OCI-M2 (cell line): ENCODE results near the gene LARP4B.

Experiments used
- DNase-seq: peaks from one replicate; lab custom pipeline; 2025; ENCODE audit not compliant: unreplicated experiment; lab: John Stamatoyannopoulos, UW

The LARP4B gene

GRCh38 chr10:870564-871166 lies 60.8 kb downstream of the LARP4B start:
- no peak for DNase-seq

- DNase-seq: no peak
These were observed 62.3 kb downstream of the LARP4B start for GRCh38 chr10:869171-869570.

GRCh38 chr10:867807-868206 lies 63.7 kb downstream of the LARP4B start:
- DNase-seq: no peak

GRCh38 chr10:866577-866941 lies 64.9 kb downstream of the LARP4B start:
- DNase-seq: no peak

- no peak for DNase-seq
These were observed 65.5 kb downstream of the LARP4B start for GRCh38 chr10:865924-866576.

- no peak for DNase-seq
These were observed 66.2 kb downstream of the LARP4B start for GRCh38 chr10:865257-865656.

GRCh38 chr10:860519-860918 lies 71.0 kb downstream of the LARP4B start:
- no peak for DNase-seq

GRCh38 chr10:856416-857157 lies 74.9 kb downstream of the LARP4B start:
- no peak for DNase-seq

GRCh38 chr10:855671-856070 lies 75.8 kb downstream of the LARP4B start:
- no peak for DNase-seq

- DNase-seq: no peak
These were observed 76.4 kb downstream of the LARP4B start for GRCh38 chr10:855079-855478.

- no peak for DNase-seq
These were observed 78.5 kb downstream of the LARP4B start for GRCh38 chr10:853017-853416.

- DNase-seq: no peak
These were observed 79.1 kb downstream of the LARP4B start for GRCh38 chr10:852386-852785.

- DNase-seq: no peak
These were observed 79.6 kb downstream of the LARP4B start for GRCh38 chr10:851901-852300.

- no peak for DNase-seq
These were observed 81.4 kb downstream of the LARP4B start for GRCh38 chr10:850093-850492.

GRCh38 chr10:847868-848267 lies 83.6 kb downstream of the LARP4B start:
- DNase-seq: no peak

GRCh38 chr10:846126-846685 lies 85.3 kb downstream of the LARP4B start:
- no peak for DNase-seq

GRCh38 chr10:845526-845925 lies 86.0 kb downstream of the LARP4B start:
- DNase-seq: no peak

- no peak for DNase-seq
These were observed 87.0 kb downstream of the LARP4B start for GRCh38 chr10:844552-844951.

GRCh38 chr10:843703-844102 lies 87.8 kb downstream of the LARP4B start:
- DNase-seq: no peak

- DNase-seq: no peak
These were observed 88.7 kb downstream of the LARP4B start for GRCh38 chr10:842795-843194.

GRCh38 chr10:841535-841934 lies 90.0 kb downstream of the LARP4B start:
- DNase-seq: no peak

GRCh38 chr10:839550-840205 lies 91.8 kb downstream of the LARP4B start:
- DNase-seq: no peak
